Aorta (tissue), 5 donors: Measurements from ENCODE around the gene PTGDR2. TPM values are rescaled to one million over a fixed set of nuclear protein-coding genes. Genes with fewer than 3 reads are reported as not detected.

Experiments used
- ATAC-seq: fragments of 200-7000 bp; cut with Tn5 transposase; one replicate; pipeline ENCODE4 v1.9.1; 2022; ENCODE audit warnings: moderate library complexity; ENCODE audit not compliant: low FRiP score
- DNase-seq, 2 donors: peaks; one replicate each; pipeline ENCODE4 v3.0.0-alpha.2; 2020
- H3K27ac ChIP-seq, 2 donors: one replicate each; pipeline ENCODE4 v1.5.1; 2013; ENCODE audit warnings: low read length in 2 of 2, mild to moderate bottlenecking in 2 of 2, moderate library complexity in 2 of 2, control low read depth in 1 of 2, inconsistent platforms in 1 of 2, low read depth in 1 of 2
- H3K27me3 ChIP-seq, 2 donors: one replicate each; pipeline ENCODE4 v1.6.1; 2013; ENCODE audit warnings: control low read depth in 1 of 2, low read length in 1 of 2, mild to moderate bottlenecking in 1 of 2, moderate library complexity in 1 of 2; ENCODE audit not compliant: insufficient read depth in 2 of 2, control insufficient read depth in 1 of 2
- H3K36me3 ChIP-seq, 2 donors: one replicate each; pipeline ENCODE4 v1.6.1; 2013; ENCODE audit warnings: control low read depth in 1 of 2, low read length in 1 of 2, mild to moderate bottlenecking in 1 of 2; ENCODE audit not compliant: insufficient read depth in 2 of 2, control insufficient read depth in 1 of 2
- H3K4me1 ChIP-seq, 2 donors: one replicate each; pipeline ENCODE4 v1.6.1; 2013; ENCODE audit warnings: low read length in 2 of 2, control low read depth in 1 of 2, mild to moderate bottlenecking in 1 of 2, moderate library complexity in 1 of 2; ENCODE audit not compliant: insufficient read depth in 2 of 2, control insufficient read depth in 1 of 2
- H3K4me3 ChIP-seq, 2 donors: one replicate each; pipeline ENCODE4 v1.5.1; 2013; ENCODE audit warnings: low read length in 2 of 2, control low read depth in 1 of 2, mild to moderate bottlenecking in 1 of 2
- H3K9me3 ChIP-seq: one replicate; pipeline ENCODE4 v1.6.1; 2013; ENCODE audit warnings: mild to moderate bottlenecking, low read length; ENCODE audit not compliant: control insufficient read depth
- WGBS, 2 donors: extraction: QIAGEN DNeasy Blood & Tissue Kit; methylation state at CpG; one replicate each; pipeline ENCODE4 v1.1.7; 2013; 5-methylcytosine and 5-hydroxymethylcytosine counted together
- intact Hi-C, 2 donors: fragments of 100-400 bp; cut with DNase I; formaldehyde crosslinking; loops; one replicate each; pipeline versions ENCODE4 v1.14.2 to v1.15.0; 2022
- polyA plus RNA-seq, 2 donors: library from polyadenylated mRNA; stranded (reverse); fragments of 200-250 nt; gene quantifications; one replicate each; pipeline ENCODE4 v1.2.3, GENCODE V29; 2013
- total RNA-seq, 2 donors: library from RNA; stranded (reverse); fragmentation: NEBNext Ultra II Directional; extraction: Animal tissue kit (Norgen Biotek cat#: 25700); gene quantifications; one replicate each; pipeline ENCODE4 v1.2.1, GENCODE V29; 2021
- donor health status: healthy with polysubstance abuse.
- donor health status: Bipolar disorder and iron deficiency.
- donor health status: DM: no; HTN: no; CAD: no.
- donor health status: DM: no; HTN: no; CAD: no.
- donor health status: DM: yes; HTN: yes; CAD: no.

PTGDR2 gene
- total and polyA plus RNA-seq, 4 donors, result 0.10 to 0.25 (median 0.17) TPM

- no peaks in the 10 kb centered on the region for H3K27me3 ChIP-seq
- no peak overlapping the region for H3K4me3 ChIP-seq
- ATAC-seq, result no peak
- no peak for DNase-seq
- H3K4me1 ChIP-seq, result peaks cover 0 to 4% of the 10 kb centered on the region in 2 donors
- H3K9me3 ChIP-seq, result no peaks in the 10 kb centered on the region
- H3K36me3 ChIP-seq, result peaks cover 0 to 6% of the 10 kb centered on the region in 2 donors
- 90 to 91% methylated on average over 12 of the region's 12 CpGs for WGBS, 2 donors
- intact Hi-C loops, result loop anchor here in 1 of 2 donors (10.0 kb wide), 1 partner anchor 547 kb away; the partner anchor contains the start of gene TMEM216
- no peak overlapping the region for H3K27ac ChIP-seq
Measured at GRCh38 chr11:60847896-60848295, 7.9 kb downstream of the PTGDR2 start.

GRCh38 chr11:60847281-60847680 is 8.5 kb downstream of the PTGDR2 start:
- no peak overlapping the region for H3K27ac ChIP-seq
- H3K9me3 ChIP-seq, result no peaks in the 10 kb centered on the region
- intact Hi-C loops, result loop anchor here in 1 of 2 donors (10.0 kb wide), 1 partner anchor 548 kb away; the partner anchor contains the start of gene TMEM216
- no peaks in the 10 kb centered on the region for H3K27me3 ChIP-seq
- no peak for DNase-seq
- 70 to 81% methylated on average over 13 of the region's 13 CpGs for whole genome bisulfite sequencing, 2 donors
- H3K4me1 ChIP-seq, result peaks cover 0 to 4% of the 10 kb centered on the region in 2 donors
- no peak overlapping the region for H3K4me3 ChIP-seq
- ATAC-seq, result no peak
- H3K36me3 ChIP-seq, result peaks cover 0 to 6% of the 10 kb centered on the region in 2 donors

GRCh38 chr11:60845338-60845737 is 10.4 kb downstream of the PTGDR2 start:
- no peak overlapping the region for H3K4me3 ChIP-seq
- peaks cover 0 to 7% of the 10 kb centered on the region in 2 donors for H3K4me1 ChIP-seq
- peaks cover 0 to 2% of the 10 kb centered on the region in 2 donors for H3K36me3 ChIP-seq
- intact Hi-C loops, result loop anchor here in 1 of 2 donors (10.0 kb wide), 1 partner anchor 549 kb away; the partner anchor contains the start of gene TMEM216
- no peak for DNase-seq
- no peaks in the 10 kb centered on the region for H3K27me3 ChIP-seq
- WGBS, 2 donors, result 84 to 86% methylated on average over 8 of the region's 8 CpGs
- no peak for ATAC-seq
- H3K27ac ChIP-seq, result no peak overlapping the region
- no peaks in the 10 kb centered on the region for H3K9me3 ChIP-seq

- peaks cover 0 to 7% of the 10 kb centered on the region in 2 donors for H3K4me1 ChIP-seq
- DNase-seq, result no peak
- no peak overlapping the region for H3K27ac ChIP-seq
- WGBS, 2 donors, result 48 to 60% methylated on average over 4 of the region's 4 CpGs
- peaks cover 0 to 2% of the 10 kb centered on the region in 2 donors for H3K36me3 ChIP-seq
- intact Hi-C loops, result loop anchor here (5.0 to 10.0 kb wide), 4 partner anchors 62 to 550 kb away; partner anchors contain the start of genes PRPF19 (in 2 of the 2), TMEM216 (in 1 of the 2) and VPS37C (in 1 of the 2)
- no peak for ATAC-seq
- no peaks in the 10 kb centered on the region for H3K9me3 ChIP-seq
- H3K4me3 ChIP-seq, result no peak overlapping the region
- H3K27me3 ChIP-seq, result no peaks in the 10 kb centered on the region
Measured at GRCh38 chr11:60844870-60845221, 10.9 kb downstream of the PTGDR2 start.

- no peak overlapping the region for H3K4me3 ChIP-seq
Measured at GRCh38 chr11:60844045-60844869, 11.5 kb downstream of the PTGDR2 start.

GRCh38 chr11:60842668-60843600 is 12.8 kb downstream of the PTGDR2 start:
- no peaks in the 10 kb centered on the region for H3K36me3 ChIP-seq
- H3K9me3 ChIP-seq, result no peaks in the 10 kb centered on the region
- intact Hi-C loops, result loop anchor here (5.0 to 10.0 kb wide), 4 partner anchors 64 to 552 kb away; partner anchors contain the start of genes PRPF19 (in 2 of the 2), TMEM216 (in 1 of the 2) and VPS37C (in 1 of the 2)
- no peak for DNase-seq
- H3K4me3 ChIP-seq, result peak overlapping the region; percentile 32 to 46
- ATAC-seq, result no peak
- H3K4me1 ChIP-seq, result peaks cover 0 to 7% of the 10 kb centered on the region in 2 donors
- H3K27ac ChIP-seq, result no peak overlapping the region
- H3K27me3 ChIP-seq, result no peaks in the 10 kb centered on the region
- WGBS, 2 donors, result 13 to 14% methylated on average over 23 of the region's 23 CpGs

More at GRCh38 chr11:60844045-60844869, 11.5 kb downstream of the PTGDR2 start:
- intact Hi-C loops, result loop anchor here (5.0 to 10.0 kb wide), 4 partner anchors 63 to 551 kb away; partner anchors contain the start of genes PRPF19 (in 2 of the 2), TMEM216 (in 1 of the 2) and VPS37C (in 1 of the 2)
- Histone ChIP-seq H3K4me1 (peaks cover 0 to 7% of the 10 kb centered on the region in 2 donors), H3K36me3 (peaks cover 0 to 2% of the 10 kb centered on the region in 2 donors), H3K27me3 (no peaks in the 10 kb centered on the region), H3K27ac (no peak overlapping the region), H3K9me3 (no peaks in the 10 kb centered on the region)
- 66 to 67% methylated on average over 10 of the region's 10 CpGs for WGBS, 2 donors
- no peak for ATAC-seq
- DNase-seq, result no peak

GRCh38 chr11:60841797-60842667 is 13.7 kb downstream of the PTGDR2 start, which contains the start of gene CCDC86:
CCDC86 (plus strand) TSS chr11:60842113; CDS start chr11:60842125, 12 bp downstream.
- H3K4me3 ChIP-seq, result peak within 1 kb of the TSS; percentile 32 to 46
- 0 to 1% methylated on average over 56 to 57 of the region's 57 CpGs for WGBS, 2 donors
- H3K36me3 ChIP-seq, result no peaks in the 10 kb centered on the region
- H3K9me3 ChIP-seq, result no peaks in the 10 kb centered on the region
- H3K27ac ChIP-seq, result peak within 1 kb of the TSS in 1 of 2 donors; percentile 8
- H3K4me1 ChIP-seq, result peaks cover 0 to 7% of the 10 kb centered on the region in 2 donors
- intact Hi-C loops, result loop anchor here (5.0 to 10.0 kb wide), 4 partner anchors 65 to 553 kb away; partner anchors contain the start of genes PRPF19 (in 2 of the 2), TMEM216 (in 1 of the 2) and VPS37C (in 1 of the 2)
- H3K27me3 ChIP-seq, result no peaks in the 10 kb centered on the region
- ATAC-seq (peak; percentile 98), DNase-seq (peak; percentile 98 to 99)
